ENCODE results near the gene CES3.

CES3 gene

GRCh38 chr16:67011274-67011673 lies 50.2 kb downstream of the CES3 start:
- no peak for DNase-seq

DNA sequence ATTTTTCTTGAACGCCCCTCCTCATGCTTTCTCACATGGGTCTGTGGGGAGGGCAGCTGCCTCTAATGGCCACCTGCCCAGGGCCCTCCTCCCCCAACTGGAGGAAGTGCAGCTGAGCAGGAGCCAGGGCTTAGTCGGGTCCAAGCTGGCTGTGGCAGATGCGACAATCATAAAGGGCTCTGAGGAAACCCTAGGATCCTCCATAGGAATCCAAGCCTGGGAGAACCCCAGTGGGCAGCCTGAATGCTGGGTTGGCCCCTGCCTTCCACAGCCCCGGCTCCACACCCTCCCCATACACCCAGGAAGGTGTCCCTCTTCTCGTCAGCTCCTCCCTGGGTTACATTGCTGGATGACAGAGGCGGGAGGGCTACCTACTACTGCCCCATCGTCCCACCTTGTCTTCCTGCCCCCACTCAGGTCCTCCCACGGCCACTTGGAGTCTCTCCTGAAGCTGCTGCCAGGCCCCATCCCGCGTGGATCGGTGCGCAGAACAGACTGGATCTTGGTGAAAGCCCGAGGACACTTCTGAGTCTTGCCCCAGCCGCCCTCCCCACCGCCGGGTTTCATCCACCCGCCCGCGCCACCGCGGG lies 52.3 kb downstream of the CES3 start:
- no peak for DNase-seq

- peak; percentile 10 for DNase-seq
Measured at GRCh38 chr16:67013823-67014633, 53.0 kb downstream of the CES3 start.

DNA sequence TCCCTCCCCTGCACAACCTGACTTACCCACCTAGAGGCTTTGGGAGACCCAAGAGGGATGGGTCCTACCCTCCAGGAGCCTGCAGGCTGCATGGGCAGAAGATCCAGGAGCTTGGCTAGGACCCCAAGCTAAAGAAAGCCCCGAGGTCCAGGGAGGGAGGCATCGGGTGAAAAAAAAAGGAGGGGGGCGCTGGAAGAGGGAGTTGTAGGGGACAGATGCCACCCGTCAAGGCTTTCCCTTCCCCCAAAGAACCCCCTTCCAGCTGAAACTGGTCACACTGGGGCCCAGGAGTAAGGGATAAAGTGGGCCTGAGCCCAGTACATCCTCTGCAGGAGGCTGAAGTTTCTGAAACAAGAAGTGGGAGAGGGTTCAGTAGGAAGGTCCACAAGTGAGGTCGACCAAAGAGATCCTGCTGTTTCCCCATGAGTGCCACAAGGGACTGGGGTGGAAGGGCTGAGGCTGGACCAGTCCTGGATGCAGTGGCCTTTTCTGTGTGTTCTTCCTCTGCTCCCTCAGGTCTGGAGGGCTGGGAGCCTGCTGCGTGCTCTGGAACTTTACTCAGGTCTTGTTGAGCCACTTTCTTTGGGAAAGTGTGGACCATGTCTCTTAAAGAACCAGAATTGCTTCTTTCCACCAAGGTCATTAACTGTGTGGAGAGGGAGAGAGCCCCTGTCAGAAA lies 53.7 kb downstream of the CES3 start:
- no peak for DNase-seq

GRCh38 chr16:67015313-67015731 lies 54.3 kb downstream of the CES3 start:
- DNase-seq = no peak

GRCh38 chr16:67016143-67016542 lies 55.1 kb downstream of the CES3 start:
- DNase-seq = no peak

DNA sequence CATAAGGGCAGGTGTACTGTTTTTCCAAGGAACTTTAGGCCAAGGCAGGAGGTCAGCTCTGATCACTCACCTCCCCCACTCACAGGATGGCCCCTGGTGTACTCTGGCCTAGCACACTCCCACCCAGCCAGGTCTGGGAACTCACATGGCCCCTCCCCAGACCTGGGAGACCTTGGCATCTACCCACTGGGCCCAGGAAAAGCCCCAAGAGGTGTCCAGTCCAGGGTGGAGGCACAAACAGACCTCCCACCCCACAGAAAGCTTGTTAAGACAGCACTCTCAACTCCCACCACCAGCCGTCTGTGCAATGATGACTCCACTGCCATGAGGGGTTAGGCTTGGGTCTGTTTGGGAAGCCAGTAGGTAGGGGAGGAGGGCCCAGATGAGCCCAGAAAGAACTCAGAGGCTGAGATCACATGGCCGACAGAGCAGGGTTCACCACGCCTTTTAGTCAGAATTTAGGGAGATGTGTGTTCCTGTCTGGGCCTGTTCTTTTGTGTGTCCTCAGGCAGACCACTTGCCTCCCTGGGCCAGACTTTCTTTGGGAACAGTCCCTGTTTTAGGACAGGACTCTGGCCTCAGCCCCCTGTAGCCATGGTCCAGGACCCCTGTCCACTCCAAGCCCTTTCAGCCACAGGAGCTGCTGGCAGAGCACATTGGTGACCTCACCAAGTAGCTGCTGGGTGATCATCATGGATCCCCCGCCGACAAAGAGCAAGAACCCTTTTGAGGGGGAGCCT lies 55.8 kb downstream of the CES3 start:
- DNase-seq = no peak

GRCh38 chr16:67017421-67017750 lies 56.3 kb downstream of the CES3 start:
- no peak for DNase-seq

DNA sequence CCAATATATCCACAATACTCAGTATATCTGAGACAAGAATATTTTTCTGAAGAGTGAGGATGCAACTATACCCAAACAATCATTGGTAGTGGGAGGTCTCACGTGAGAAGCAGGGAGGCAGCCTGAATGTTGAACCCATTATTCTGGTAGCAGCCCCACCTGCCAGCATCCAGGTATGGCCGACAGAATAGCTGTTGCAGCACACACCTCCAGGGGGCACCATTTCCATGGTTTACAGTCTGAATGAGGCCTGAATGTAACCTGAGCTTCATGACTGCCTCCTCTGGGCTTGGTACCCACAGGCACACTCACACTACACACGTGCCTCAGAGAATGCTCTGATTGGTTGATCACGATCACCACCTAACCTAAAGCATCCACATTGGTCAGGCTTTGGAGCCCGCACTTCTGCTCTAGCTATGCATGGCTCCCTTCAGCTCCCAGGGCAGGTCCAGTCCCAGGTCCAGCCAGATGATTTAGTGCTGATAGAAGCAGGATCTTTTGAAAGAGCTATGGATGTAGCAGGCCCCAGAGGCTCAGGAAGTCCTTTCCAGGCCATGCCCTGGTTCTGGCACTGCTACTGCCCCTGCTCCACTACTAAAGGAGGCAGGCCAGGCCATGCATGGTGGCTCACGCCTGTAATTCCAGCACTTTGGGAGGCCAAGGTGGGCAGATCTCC lies 56.9 kb downstream of the CES3 start:
- peak; percentile 92 for DNase-seq

- no peak for DNase-seq
Measured at GRCh38 chr16:67019171-67019570, 58.1 kb downstream of the CES3 start.

GRCh38 chr16:67021321-67021720 lies 60.3 kb downstream of the CES3 start:
- DNase-seq = no peak

GRCh38 chr16:67022531-67023214 lies 61.6 kb downstream of the CES3 start:
- no peak for DNase-seq

DNA sequence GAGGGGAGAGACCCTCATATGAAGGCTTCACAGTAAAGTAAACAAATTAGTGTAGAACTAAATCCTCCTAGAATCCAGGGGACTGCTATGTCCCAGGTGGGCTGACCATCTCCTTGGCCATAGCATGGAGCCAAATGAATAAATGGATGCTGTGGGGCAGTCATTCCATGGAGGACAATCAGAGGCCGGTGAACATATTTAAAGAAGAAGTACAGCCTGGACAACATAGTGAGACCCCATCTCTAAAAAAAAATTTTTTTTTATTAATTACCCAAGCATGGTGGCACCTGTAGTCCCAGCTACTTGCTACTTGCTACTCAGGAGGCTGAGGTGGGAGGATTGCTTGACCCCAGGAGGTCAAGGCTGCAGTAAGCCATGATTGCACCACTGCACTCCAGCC lies 62.6 kb downstream of the CES3 start:
- DNase-seq = no peak
